GM23248 (cell line): ENCODE measurements around the gene ANGPT4. TPM values are rescaled to one million over a fixed set of nuclear protein-coding genes. Genes with fewer than 3 reads are reported as not detected.

Source experiments
- DNase-seq: peaks from one replicate; pipeline ENCODE4 v3.0.0-alpha.2; 2015
- H2AFZ ChIP-seq: fragments of 200-600 bp; sonication (generic); 2 replicates; pipeline ENCODE4 v1.6.1; 2016; ENCODE audit warnings: antibody characterized with exemption
- H3F3A ChIP-seq: fragments of 200-600 bp; sonication (generic); 2 replicates; pipeline ENCODE4 v1.6.1; 2016; ENCODE audit warnings: mild to moderate bottlenecking, antibody characterized with exemption, mixed run types; ENCODE audit not compliant: insufficient read depth
- H3K27ac ChIP-seq: fragments of 200-600 bp; sonication (generic); 2 replicates; pipeline ENCODE4 v1.5.1; 2016; ENCODE audit warnings: mild to moderate bottlenecking
- H3K27me3 ChIP-seq: fragments of 200-600 bp; sonication (generic); replicated peaks from 2 replicates; pipeline ENCODE4 v1.6.1; 2016; ENCODE audit warnings: mild to moderate bottlenecking; ENCODE audit not compliant: insufficient read depth
- H3K36me3 ChIP-seq: fragments of 200-600 bp; sonication (generic); 2 replicates; pipeline ENCODE4 v1.6.1; 2016; ENCODE audit warnings: low read depth, mild to moderate bottlenecking
- H3K4me1 ChIP-seq: fragments of 200-600 bp; sonication (generic); 2 replicates; pipeline ENCODE4 v1.6.1; 2016; ENCODE audit warnings: mild to moderate bottlenecking; ENCODE audit not compliant: insufficient read depth
- H3K4me2 ChIP-seq: fragments of 200-600 bp; sonication (generic); one replicate; pipeline ENCODE4 v1.6.1; 2016; ENCODE audit warnings: mild to moderate bottlenecking; ENCODE audit not compliant: unreplicated experiment
- H3K4me3 ChIP-seq: fragments of 200-600 bp; sonication (generic); 2 replicates; pipeline ENCODE4 v1.5.1; 2016; ENCODE audit warnings: mild to moderate bottlenecking
- H3K79me2 ChIP-seq: fragments of 200-600 bp; sonication (generic); 2 replicates; pipeline ENCODE4 v1.6.1; 2016; ENCODE audit warnings: mild to moderate bottlenecking; ENCODE audit not compliant: insufficient read depth
- H3K9ac ChIP-seq: fragments of 200-600 bp; sonication (generic); 2 replicates; pipeline ENCODE4 v1.6.1; 2016; ENCODE audit warnings: mild to moderate bottlenecking
- H3K9me2 ChIP-seq: fragments of 200-600 bp; sonication (generic); 2 replicates; pipeline ENCODE4 v1.6.1; 2016; ENCODE audit warnings: mixed run types, mild to moderate bottlenecking, moderate library complexity; ENCODE audit not compliant: insufficient read depth
- H3K9me3 ChIP-seq: fragments of 200-600 bp; sonication (generic); one replicate; pipeline ENCODE4 v1.6.1; 2017; ENCODE audit warnings: low read depth
- H4K20me1 ChIP-seq: fragments of 200-600 bp; sonication (generic); 2 replicates; pipeline ENCODE4 v1.6.0; 2016; ENCODE audit not compliant: insufficient read depth
- EZH2 ChIP-seq: fragments of 200-600 bp; sonication (generic); IDR thresholded peaks from 2 replicates; pipeline ENCODE4 v1.6.1; 2018; ENCODE audit warnings: antibody characterized with exemption, mild to moderate bottlenecking; ENCODE audit not compliant: insufficient read depth, poor library complexity, severe bottlenecking
- EZH2phosphoT487 ChIP-seq: fragments of 200-600 bp; sonication (generic); IDR thresholded peaks from 2 replicates; pipeline ENCODE4 v1.6.1; 2018; ENCODE audit warnings: antibody characterized with exemption, moderate library complexity, mild to moderate bottlenecking, low read depth; ENCODE audit not compliant: insufficient read depth
- WGBS, 2 experiments: methylation state at CpG; one replicate each; pipeline ENCODE4 v1.1.6; 2015 to 2017; ENCODE audit warnings: low lambda C conversion rate in 2 of 2, low coverage in 1 of 2; ENCODE audit errors: missing lambda C conversion rate in 2 of 2; 5-methylcytosine and 5-hydroxymethylcytosine counted together
- in situ Hi-C: fragments of 300-500 bp; cut with MboI; formaldehyde crosslinking; loops from 2 replicates; pipeline ENCODE4 v1.15.0; 2020
- polyA plus RNA-seq: library from polyadenylated mRNA; unstranded; fragments of >200 nt; fragmentation: Nextera tagmentation; extraction: Ambion mirVana; gene quantifications from 2 replicates; pipeline ENCODE4 v1.2.1, GENCODE V29; 2016
- total RNA-seq: library from RNA; depleted of rRNA; stranded (reverse); fragments of >200 nt; shearing (Covaris generic); gene quantifications from 2 replicates; pipeline ENCODE4 v1.2.3, GENCODE V29; 2014

ANGPT4 gene
- total and polyA plus RNA-seq, 2 experiments from 2014 or later: not detected

- peak; percentile 46 for DNase-seq
- Histone ChIP-seq H3K79me2 (peaks cover 59% of the 10 kb centered on the region), H3K4me2 (peak overlapping the region; percentile 62)
Measured at GRCh38 chr20:840858-841567, 75.1 kb downstream of the ANGPT4 start.

GRCh38 chr20:840503-840857 lies 75.7 kb downstream of the ANGPT4 start:
- no peak overlapping the region for H3K9ac ChIP-seq
- 98% methylated on average over 7 of the region's 7 CpGs for WGBS, 2 experiments
- H3K79me2 ChIP-seq: peaks cover 62% of the 10 kb centered on the region
- 0 out of 2 replicates have a peak, but pooled peaks cover 5% of the 10 kb centered on the region for H3K4me1 ChIP-seq
- H3K27ac ChIP-seq: no peak overlapping the region
- no peak overlapping the region for H2AFZ ChIP-seq
- TF ChIP-seq EZH2 (no peak), EZH2phosphoT487 (no peak)
- in situ Hi-C loops: no loop called here
- no peaks in the 10 kb centered on the region; the same call in 1 of the 2 replicates for H3F3A ChIP-seq
- no peaks in the 10 kb centered on the region for H3K9me3 ChIP-seq
- H3K9me2 ChIP-seq: no peaks in the 10 kb centered on the region
- H3K36me3 ChIP-seq: no peaks in the 10 kb centered on the region
- no peak overlapping the region for H3K4me2 ChIP-seq
- DNase-seq: no peak
- H3K27me3 ChIP-seq: no peaks in the 10 kb centered on the region
- no peaks in the 10 kb centered on the region for H4K20me1 ChIP-seq
- H3K4me3 ChIP-seq: no peak overlapping the region

More at GRCh38 chr20:840858-841567, 75.1 kb downstream of the ANGPT4 start:
- Histone ChIP-seq H4K20me1 (no peaks in the 10 kb centered on the region), H3K36me3 (no peaks in the 10 kb centered on the region), H2AFZ (peak overlapping the region; percentile 70), H3F3A (no peaks in the 10 kb centered on the region; the same call in 1 of the 2 replicates), H3K27me3 (no peaks in the 10 kb centered on the region), H3K9me2 (no peaks in the 10 kb centered on the region), H3K4me1 (0 out of 2 replicates have a peak, but pooled peaks cover 5% of the 10 kb centered on the region), H3K27ac (no peak overlapping the region), H3K9ac (peak overlapping the region; percentile 61), H3K9me3 (no peaks in the 10 kb centered on the region), H3K4me3 (peak overlapping the region; percentile 72)
- TF ChIP-seq EZH2phosphoT487 (no peak), EZH2 (no peak)
- in situ Hi-C loops: no loop called here
- WGBS, 2 experiments: 22 to 23% methylated on average over 41 to 44 of the region's 59 CpGs

GRCh38 chr20:839626-840025 lies 76.5 kb downstream of the ANGPT4 start:
- Histone ChIP-seq H4K20me1 (no peaks in the 10 kb centered on the region), H2AFZ (no peak overlapping the region), H3K4me2 (no peak overlapping the region), H3K27me3 (no peaks in the 10 kb centered on the region), H3K9me2 (no peaks in the 10 kb centered on the region), H3F3A (no peaks in the 10 kb centered on the region; the same call in 1 of the 2 replicates), H3K4me3 (no peak overlapping the region), H3K36me3 (no peaks in the 10 kb centered on the region), H3K9me3 (no peaks in the 10 kb centered on the region), H3K27ac (no peak overlapping the region), H3K4me1 (0 out of 2 replicates have a peak, but pooled peaks cover 5% of the 10 kb centered on the region), H3K9ac (no peak overlapping the region), H3K79me2 (peaks cover 63% of the 10 kb centered on the region)
- in situ Hi-C loops: no loop called here
- WGBS, 2 experiments: 92 to 93% methylated on average over 11 of the region's 11 CpGs
- TF ChIP-seq EZH2phosphoT487 (no peak), EZH2 (no peak)
- no peak for DNase-seq

- peaks cover 63% of the 10 kb centered on the region for H3K79me2 ChIP-seq
- H2AFZ ChIP-seq: no peak overlapping the region
- H3F3A ChIP-seq: no peaks in the 10 kb centered on the region; the same call in 1 of the 2 replicates
- H3K4me1 ChIP-seq: 0 out of 2 replicates have a peak, but pooled peaks cover 5% of the 10 kb centered on the region
- in situ Hi-C loops: no loop called here
- no peak overlapping the region for H3K4me2 ChIP-seq
- H3K4me3 ChIP-seq: no peak overlapping the region
- no peaks in the 10 kb centered on the region for H3K9me3 ChIP-seq
- TF ChIP-seq EZH2phosphoT487 (no peak), EZH2 (no peak)
- H3K27ac ChIP-seq: no peak overlapping the region
- DNase-seq: no peak
- H3K9ac ChIP-seq: no peak overlapping the region
- no peaks in the 10 kb centered on the region for H4K20me1 ChIP-seq
- no peaks in the 10 kb centered on the region for H3K27me3 ChIP-seq
- no peaks in the 10 kb centered on the region for H3K9me2 ChIP-seq
- 98 to 99% methylated on average over 5 of the region's 5 CpGs for WGBS, 2 experiments
- H3K36me3 ChIP-seq: no peaks in the 10 kb centered on the region
Measured at GRCh38 chr20:839015-839414, 77.1 kb downstream of the ANGPT4 start.
